ENCODE measurements around the gene GOLGA3. TPM values are rescaled to one million over a fixed set of nuclear protein-coding genes. Genes with fewer than 3 reads are reported as not detected.
"Not testable (repeated sequence)": the region's sequence is repeated elsewhere in the genome, so short reads cannot be mapped to it uniquely, and the experiment has no call there.

The GOLGA3 gene
- total RNA-seq, 2 donors from 2014 or later = 99.1 to 109 TPM

- Histone ChIP-seq H3K9me3 (no peaks in the 10 kb centered on the region), H3K4me1 (replicated peaks) (no peaks in the 10 kb centered on the region), H3K27ac (no peak overlapping the region), H3K27me3 (replicated peaks; ENCODE audit: insufficient read depth) (no peaks in the 10 kb centered on the region), H3K4me3 (no peak overlapping the region), H3K36me3 (peaks cover 5 to 10% of the 10 kb centered on the region in 2 donors)
- 71% methylated on average over 14 of the region's 14 CpGs for WGBS
- no peak for DNase-seq (ENCODE audit: low spot score)
- intact Hi-C loops (cut with DNase I) = no loop called here
- TF ChIP-seq POLR2AphosphoS5 (IDR thresholded peaks at IDR 0.05) = no peak
- no peak for TF ChIP-seq POLR2A (IDR thresholded peaks at IDR 0.05)
- TF ChIP-seq, protein P1, sequence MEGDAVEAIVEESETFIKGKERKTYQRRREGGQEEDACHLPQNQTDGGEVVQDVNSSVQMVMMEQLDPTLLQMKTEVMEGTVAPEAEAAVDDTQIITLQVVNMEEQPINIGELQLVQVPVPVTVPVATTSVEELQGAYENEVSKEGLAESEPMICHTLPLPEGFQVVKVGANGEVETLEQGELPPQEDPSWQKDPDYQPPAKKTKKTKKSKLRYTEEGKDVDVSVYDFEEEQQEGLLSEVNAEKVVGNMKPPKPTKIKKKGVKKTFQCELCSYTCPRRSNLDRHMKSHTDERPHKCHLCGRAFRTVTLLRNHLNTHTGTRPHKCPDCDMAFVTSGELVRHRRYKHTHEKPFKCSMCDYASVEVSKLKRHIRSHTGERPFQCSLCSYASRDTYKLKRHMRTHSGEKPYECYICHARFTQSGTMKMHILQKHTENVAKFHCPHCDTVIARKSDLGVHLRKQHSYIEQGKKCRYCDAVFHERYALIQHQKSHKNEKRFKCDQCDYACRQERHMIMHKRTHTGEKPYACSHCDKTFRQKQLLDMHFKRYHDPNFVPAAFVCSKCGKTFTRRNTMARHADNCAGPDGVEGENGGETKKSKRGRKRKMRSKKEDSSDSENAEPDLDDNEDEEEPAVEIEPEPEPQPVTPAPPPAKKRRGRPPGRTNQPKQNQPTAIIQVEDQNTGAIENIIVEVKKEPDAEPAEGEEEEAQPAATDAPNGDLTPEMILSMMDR (IDR thresholded peaks at IDR 0.05) = no peak
Observed at GRCh38 chr12:132754160-132754932, 74.3 kb downstream of the GOLGA3 start.

DNA sequence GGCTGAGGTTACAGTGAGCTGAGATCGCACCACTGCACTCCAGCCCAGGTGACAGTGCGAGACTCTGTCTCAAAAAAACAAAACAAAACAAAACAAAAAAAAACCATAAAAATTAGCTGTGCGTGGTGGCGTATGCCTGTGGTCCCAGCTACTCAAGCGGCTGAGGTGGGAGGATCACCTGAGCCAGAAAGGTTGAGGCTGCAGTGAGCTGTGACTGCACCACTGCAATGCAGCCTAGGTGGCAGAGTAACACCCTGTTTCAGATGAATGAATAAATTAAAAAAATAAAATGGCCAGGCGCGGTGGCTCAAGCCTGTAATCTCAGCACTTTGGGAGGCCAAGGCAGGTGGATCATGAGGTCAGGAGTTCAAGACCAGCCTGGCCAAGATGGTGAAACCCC lies 75.0 kb downstream of the GOLGA3 start:
- 95% methylated on average over 7 of the region's 7 CpGs for WGBS
- H3K4me1 ChIP-seq (replicated peaks); H3K9me3 ChIP-seq; H3K27ac ChIP-seq; H3K27me3 ChIP-seq (replicated peaks; ENCODE audit: insufficient read depth); DNase-seq (ENCODE audit: low spot score); intact Hi-C loops (cut with DNase I); H3K4me3 ChIP-seq: not testable (repeated sequence)
- peaks cover 5 to 14% of the 10 kb centered on the region in 2 donors for H3K36me3 ChIP-seq

GRCh38 chr12:132748319-132748718 lies 80.3 kb downstream of the GOLGA3 start:
- 86% methylated on average over 8 of the region's 10 CpGs for WGBS
- intact Hi-C loops (cut with DNase I) = no loop called here
- TF ChIP-seq POLR2A (IDR thresholded peaks at IDR 0.05) (no peak), POLR2AphosphoS5 (IDR thresholded peaks at IDR 0.05) (no peak)
- TF ChIP-seq, protein P1 (IDR thresholded peaks at IDR 0.05) = no peak
- H3K9me3 ChIP-seq = no peaks in the 10 kb centered on the region
- DNase-seq (ENCODE audit: low spot score) = no peak
- H3K4me1 ChIP-seq (replicated peaks) = no peaks in the 10 kb centered on the region
- no peak overlapping the region for H3K27ac ChIP-seq
- H3K4me3 ChIP-seq = no peak overlapping the region
- peaks cover 22 to 30% of the 10 kb centered on the region in 2 donors for H3K36me3 ChIP-seq
- H3K27me3 ChIP-seq (replicated peaks; ENCODE audit: insufficient read depth) = no peaks in the 10 kb centered on the region

DNA sequence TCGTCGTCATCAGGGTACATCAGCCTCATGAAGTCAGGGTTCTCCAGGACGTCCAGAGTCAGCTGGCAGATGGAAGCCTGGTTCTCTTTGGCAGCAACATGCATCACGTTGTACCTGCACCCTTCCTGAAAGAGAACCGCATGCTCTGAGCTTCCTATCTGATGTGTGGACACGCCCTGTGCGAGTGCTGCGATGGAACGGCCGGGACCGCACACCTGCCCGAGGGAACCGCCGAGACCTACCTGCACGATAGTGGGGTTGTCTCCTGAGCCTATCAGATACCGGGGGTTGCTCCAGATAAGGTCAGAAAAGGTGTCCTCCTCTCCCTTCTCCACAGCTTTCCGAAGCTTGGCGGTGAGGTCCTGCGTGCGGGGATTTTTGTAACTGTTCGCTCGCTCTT lies 80.8 kb downstream of the GOLGA3 start:
- TF ChIP-seq POLR2AphosphoS5 (IDR thresholded peaks at IDR 0.05) = no peak
- no peak for TF ChIP-seq POLR2A (IDR thresholded peaks at IDR 0.05)
- TF ChIP-seq, protein P1 (IDR thresholded peaks at IDR 0.05) = no peak
- WGBS = 92% methylated on average over 22 of the region's 22 CpGs
- Histone ChIP-seq H3K9me3 (no peaks in the 10 kb centered on the region), H3K27me3 (replicated peaks; ENCODE audit: insufficient read depth) (no peaks in the 10 kb centered on the region), H3K36me3 (peaks cover 22 to 30% of the 10 kb centered on the region in 2 donors), H3K4me1 (replicated peaks) (no peaks in the 10 kb centered on the region), H3K4me3 (no peak overlapping the region), H3K27ac (no peak overlapping the region)
- intact Hi-C loops (cut with DNase I) = no loop called here
- no peak for DNase-seq (ENCODE audit: low spot score)

DNA sequence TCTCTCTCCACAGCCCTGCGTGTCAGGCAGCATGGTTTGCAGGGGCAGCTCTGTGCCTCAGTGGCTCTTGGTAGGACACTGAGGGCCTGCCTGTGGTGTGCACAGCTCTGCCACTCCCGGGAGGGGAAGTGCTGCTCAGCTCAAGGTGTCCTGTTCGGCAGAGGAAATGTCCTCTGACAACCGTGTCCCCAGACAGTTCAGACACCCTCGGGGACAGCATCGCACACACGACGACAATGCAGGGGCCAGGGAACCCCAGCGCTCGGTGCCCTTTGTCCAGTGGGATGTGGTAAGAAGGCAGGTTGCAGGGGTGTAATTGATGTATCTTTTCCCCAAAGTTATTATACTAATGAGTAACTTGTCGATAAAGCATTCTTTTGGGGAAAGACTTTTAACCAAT lies 81.3 kb downstream of the GOLGA3 start:
- peaks cover 22 to 30% of the 10 kb centered on the region in 2 donors for H3K36me3 ChIP-seq
- no peaks in the 10 kb centered on the region for H3K27me3 ChIP-seq (replicated peaks; ENCODE audit: insufficient read depth)
- H3K4me1 ChIP-seq (replicated peaks) = no peaks in the 10 kb centered on the region
- H3K9me3 ChIP-seq = no peaks in the 10 kb centered on the region
- intact Hi-C loops (cut with DNase I) = no loop called here
- H3K4me3 ChIP-seq = no peak overlapping the region
- no peak for DNase-seq (ENCODE audit: low spot score)
- TF ChIP-seq POLR2AphosphoS5 (IDR thresholded peaks at IDR 0.05) (no peak), POLR2A (IDR thresholded peaks at IDR 0.05) (no peak)
- TF ChIP-seq, protein P1 (IDR thresholded peaks at IDR 0.05) = no peak
- no peak overlapping the region for H3K27ac ChIP-seq
- 97% methylated on average over 11 of the region's 11 CpGs for WGBS
